ENCODE results near the gene NDUFAF8.

Gene NDUFAF8

DNA sequence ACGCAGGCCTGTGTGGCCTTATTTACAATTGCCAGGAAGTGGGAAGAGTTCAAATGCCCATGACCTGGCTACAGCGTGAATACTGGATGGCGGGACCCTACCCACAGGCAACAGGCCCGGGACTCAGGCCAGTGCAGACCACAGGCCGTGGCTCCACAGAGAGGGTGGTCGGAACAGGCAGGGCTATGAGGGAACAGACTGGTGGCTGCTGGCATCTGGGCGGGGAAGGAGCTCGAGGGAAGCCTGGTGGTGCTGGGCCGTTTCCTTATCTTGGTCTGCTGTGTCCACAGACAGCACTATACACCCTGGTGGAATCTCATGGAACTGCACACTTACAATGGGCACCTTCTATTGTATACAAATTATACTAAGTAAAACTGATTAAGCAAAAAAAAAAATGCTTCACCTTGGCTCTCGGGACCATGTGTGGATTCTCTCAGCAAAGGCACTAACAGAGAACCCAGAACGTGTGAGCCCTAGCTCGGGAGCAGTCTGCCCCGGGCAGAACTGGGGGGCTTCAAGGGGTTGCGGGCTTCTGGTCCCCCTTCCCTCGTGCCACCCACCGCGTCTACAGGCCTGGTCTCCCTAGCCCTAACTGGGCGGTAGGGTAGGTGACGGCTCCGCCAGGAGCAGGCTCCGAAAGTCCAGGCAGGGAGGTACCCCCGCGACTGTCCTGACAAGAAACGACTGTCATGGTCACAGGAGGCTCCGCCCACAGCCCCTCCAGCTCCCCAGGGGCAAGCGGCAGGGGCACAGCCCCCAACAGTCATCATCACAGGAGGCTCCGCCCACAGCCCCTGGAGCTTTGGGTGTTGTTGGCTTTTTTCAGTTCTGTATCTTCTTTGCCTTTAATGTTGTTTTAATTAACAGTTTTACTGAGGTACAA is 38.2 kb upstream of the NDUFAF8 start:
- DNase-seq: no peak

- DNase-seq: no peak
These were observed 36.8 kb upstream of the NDUFAF8 start for GRCh38 chr17:81202318-81202717.

GRCh38 chr17:81203136-81203535 is 36.0 kb upstream of the NDUFAF8 start:
- no peak for DNase-seq

- DNase-seq: no peak
These were observed 34.5 kb upstream of the NDUFAF8 start for GRCh38 chr17:81204578-81204977.

DNA sequence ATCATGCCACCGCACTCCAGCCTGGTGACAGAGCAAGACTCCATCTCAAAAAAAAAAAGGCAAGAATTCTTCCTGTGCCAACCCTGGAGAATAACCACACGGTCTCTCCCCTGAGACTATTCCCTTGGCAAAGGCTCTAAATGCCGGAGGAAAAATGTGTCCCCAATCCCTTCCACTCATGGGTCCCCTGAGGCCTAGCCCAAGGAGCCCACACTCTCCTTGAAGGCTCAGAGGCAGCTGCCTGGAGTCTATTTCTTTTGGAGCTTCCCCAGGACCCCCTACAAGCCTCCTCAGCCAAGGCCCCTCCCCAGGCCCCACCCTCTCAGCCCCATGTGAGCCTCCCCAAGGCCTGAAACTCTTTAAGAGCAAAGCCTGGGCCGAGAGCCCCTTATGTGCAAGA is 33.0 kb upstream of the NDUFAF8 start:
- no peak for DNase-seq

DNA sequence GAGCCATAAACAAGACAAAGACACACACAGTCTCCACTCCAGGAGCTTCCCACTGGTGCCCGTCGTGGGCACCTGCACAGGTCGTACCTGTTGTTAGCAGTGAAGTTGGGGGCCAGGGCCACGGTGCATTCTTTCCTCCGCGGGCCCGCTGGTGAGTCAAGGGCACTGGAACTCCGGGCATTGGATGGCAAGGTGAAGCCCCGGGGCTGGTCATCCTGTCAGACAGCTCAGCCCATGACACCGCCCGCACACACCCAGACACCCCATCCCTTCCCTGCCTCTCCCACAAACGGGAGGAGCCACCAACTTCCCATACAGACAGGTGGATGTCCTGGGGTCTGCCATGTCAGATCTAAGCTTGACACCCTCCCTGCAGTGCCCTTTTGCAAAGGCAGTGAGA is 32.5 kb upstream of the NDUFAF8 start:
- no peak for DNase-seq

GRCh38 chr17:81207610-81208581 is 31.2 kb upstream of the NDUFAF8 start:
- DNase-seq: no peak

- no peak for DNase-seq
These were observed 30.5 kb upstream of the NDUFAF8 start for GRCh38 chr17:81208651-81209050.

- DNase-seq: no peak
These were observed 30.0 kb upstream of the NDUFAF8 start for GRCh38 chr17:81209141-81209540.

DNA sequence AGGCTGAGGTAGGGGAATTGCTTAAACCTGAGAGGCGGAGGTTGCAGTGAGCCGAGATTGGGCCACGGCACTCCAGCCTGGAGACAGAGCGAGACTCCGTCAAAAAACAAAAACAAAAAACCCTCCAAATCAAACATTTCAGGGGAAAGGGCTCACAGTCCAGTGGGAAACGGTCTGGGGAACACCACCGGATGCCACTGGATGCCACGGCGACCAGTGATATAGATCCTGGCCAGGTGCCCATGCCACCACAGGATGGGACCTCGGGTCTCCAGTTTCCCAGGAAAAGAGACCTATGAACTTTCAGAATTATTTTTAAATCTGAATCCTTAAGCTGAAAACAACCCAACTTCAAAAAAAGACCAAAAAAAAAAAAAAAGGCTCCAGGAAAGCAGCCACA is 28.7 kb upstream of the NDUFAF8 start:
- no peak for DNase-seq

- no peak for DNase-seq
These were observed 28.2 kb upstream of the NDUFAF8 start for GRCh38 chr17:81210868-81211267.

GRCh38 chr17:81212365-81212764 is 26.8 kb upstream of the NDUFAF8 start:
- DNase-seq: no peak

- no peak for DNase-seq
These were observed 25.1 kb upstream of the NDUFAF8 start for GRCh38 chr17:81213978-81214377.

GRCh38 chr17:81217491-81217890 is 21.6 kb upstream of the NDUFAF8 start:
- no peak for DNase-seq

DNA sequence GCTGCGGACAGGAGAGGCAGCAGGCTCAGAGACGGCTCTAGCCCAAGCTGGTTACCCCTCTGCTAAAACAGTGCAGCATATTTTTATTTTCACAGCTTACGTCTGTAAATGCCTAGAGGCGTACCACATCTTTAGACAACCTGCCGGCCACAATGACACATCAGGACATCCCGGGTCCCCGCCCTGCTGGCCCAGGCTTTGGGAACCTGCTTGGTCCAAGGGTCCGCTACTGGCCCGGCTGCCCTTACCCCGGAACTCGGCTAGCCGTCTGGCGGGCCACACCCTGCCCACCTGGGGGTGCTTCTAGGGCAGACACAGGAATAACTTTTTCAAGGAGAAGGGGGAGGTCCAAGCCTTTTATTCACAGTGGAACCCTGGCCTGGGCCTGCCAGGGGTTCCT is 20.7 kb upstream of the NDUFAF8 start:
- DNase-seq: no peak

DNA sequence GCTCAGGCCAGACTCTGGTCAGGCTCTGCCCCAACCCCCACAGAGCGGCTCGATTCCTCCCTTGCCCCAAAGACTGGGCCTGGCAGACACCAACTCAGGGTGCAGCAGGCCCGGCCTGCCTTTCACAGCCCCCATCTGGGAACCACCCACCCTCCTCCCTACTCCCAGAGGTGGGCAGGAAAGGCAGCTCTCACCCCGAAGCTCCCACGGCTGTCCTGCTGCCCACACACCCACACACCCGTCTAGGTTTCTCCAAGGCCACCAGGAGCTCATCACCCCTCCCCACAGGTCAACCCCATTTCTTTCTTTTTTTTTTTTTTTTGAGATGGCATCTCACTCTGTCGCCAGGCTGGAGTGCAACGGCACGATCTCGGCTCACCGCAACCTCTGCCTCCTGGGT is 20.1 kb upstream of the NDUFAF8 start:
- no peak for DNase-seq

- no peak for DNase-seq
These were observed 19.5 kb upstream of the NDUFAF8 start for GRCh38 chr17:81219476-81220180.

DNA sequence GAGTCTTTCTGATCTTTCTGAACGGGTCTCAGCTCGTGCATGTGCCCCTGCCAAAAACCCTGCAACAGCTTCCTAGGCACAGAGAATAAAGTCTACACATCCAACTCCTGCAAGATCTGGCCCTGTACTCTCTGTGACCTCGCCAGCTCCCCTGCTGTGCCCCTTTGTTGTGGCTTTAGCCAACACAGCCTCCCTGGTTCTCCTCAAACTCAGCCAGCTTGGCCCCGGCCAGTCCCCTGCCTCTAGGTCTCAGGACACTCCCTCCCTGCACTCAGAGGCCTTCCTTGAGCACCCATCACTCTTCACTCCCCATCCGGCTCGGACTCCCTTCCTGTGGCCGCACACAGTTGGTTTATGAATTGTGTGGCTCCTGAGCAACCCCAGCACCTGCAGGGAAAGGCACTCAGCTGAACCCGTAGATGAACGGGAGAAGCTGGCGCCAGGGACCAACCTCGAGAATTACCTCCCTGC is 17.7 kb upstream of the NDUFAF8 start:
- DNase-seq: no peak

DNA sequence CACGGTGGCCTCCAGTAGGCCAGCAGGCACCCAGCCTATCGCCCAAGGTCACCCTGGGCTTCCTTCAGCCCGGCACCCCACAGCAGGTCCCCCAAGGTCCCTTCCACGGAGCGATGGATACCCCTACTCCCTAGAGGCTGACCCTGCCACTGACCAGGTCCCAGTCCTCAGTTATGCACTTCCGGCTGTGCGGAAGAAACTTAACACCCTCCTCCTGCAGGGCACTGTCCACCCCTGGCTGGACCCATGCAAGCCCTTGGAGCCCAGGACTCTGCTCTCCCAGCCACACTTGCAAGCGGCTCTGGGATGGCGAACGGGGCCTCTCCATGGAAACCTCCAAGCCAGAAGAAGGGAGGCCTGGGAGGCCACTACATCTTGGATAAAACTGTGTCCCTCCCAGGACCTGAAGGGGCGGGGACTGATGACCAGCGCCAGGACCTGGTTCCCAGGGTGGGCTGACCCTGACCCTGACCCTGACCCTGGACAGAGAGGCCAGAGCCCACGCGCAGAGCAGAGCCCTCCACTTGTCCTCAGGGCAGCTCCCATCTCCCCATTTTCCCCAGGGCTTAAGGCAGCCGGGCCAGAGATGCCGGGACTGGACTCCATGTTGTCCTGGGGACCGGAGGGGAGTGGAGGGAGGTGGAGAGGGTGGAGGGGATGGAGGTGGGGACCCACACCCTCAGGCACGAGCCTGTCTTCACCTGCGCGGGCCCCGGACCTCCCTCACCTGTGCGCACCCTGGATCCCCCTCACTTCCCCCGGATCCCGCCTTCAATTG is 17.1 kb upstream of the NDUFAF8 start:
- no peak for DNase-seq

- DNase-seq: no peak
These were observed 16.6 kb upstream of the NDUFAF8 start for GRCh38 chr17:81222620-81222905.

- peak; percentile 89 for DNase-seq
These were observed 16.0 kb upstream of the NDUFAF8 start, which contains the start of gene CEP131 for GRCh38 chr17:81222906-81223761. Gene CEP131, minus strand, starts transcription at chr17:81222965. Its CDS starts 2,909 bp downstream, at chr17:81220056.

All from NCI-H1417 treated with DMSO at 0.1 percent for 48 hours (cell line).